Hepatocyte (in vitro differentiated cells): ENCODE measurements around the gene ZNF574.

Source experiments
- CTCF ChIP-seq: fragments of 200-600 bp; sonication (generic); IDR thresholded peaks from 2 replicates; pipeline ENCODE4 v1.5.1; 2016; ENCODE audit warnings: antibody characterized with exemption, mild to moderate bottlenecking; ENCODE audit not compliant: poor library complexity
- EZH2 ChIP-seq: fragments of 200-600 bp; sonication (generic); IDR thresholded peaks from 2 replicates; pipeline ENCODE4 v1.6.1; 2016; ENCODE audit warnings: antibody characterized with exemption, mild to moderate bottlenecking, borderline replicate concordance
- EZH2phosphoT487 ChIP-seq: fragments of 200-600 bp; sonication (generic); IDR thresholded peaks from one replicate; pipeline ENCODE4 v1.6.1; 2018; ENCODE audit warnings: antibody characterized with exemption, mild to moderate bottlenecking, low read depth, moderate library complexity; ENCODE audit not compliant: unreplicated experiment, severe bottlenecking

GRCh38 chr19:42097461-42097860 lies 21.5 kb downstream of the ZNF574 start:
- TF ChIP-seq EZH2phosphoT487 (no peak), EZH2 (no peak), CTCF (no peak)
